Measurements from ENCODE around the gene DCAF6.

Gene DCAF6

GRCh38 chr1:168005529-168005928, 69.0 kb downstream of the DCAF6 start:
- Histone ChIP-seq H2AK5ac (ENCODE audit: low read length) (no peak overlapping the region), H3K4me2 (ENCODE audit: low read length) (no peak overlapping the region), H2AFZ (ENCODE audit: insufficient read depth, low read length, poor library complexity) (no peak overlapping the region), H3K23ac (ENCODE audit: low read length) (no peak overlapping the region), H4K91ac (ENCODE audit: low read depth, low read length) (no peak overlapping the region), H4K8ac (ENCODE audit: low read depth, low read length) (no peak overlapping the region), H4K12ac (ENCODE audit: low read depth, low read length) (no peak overlapping the region), H3K36me3 (ENCODE audit: control insufficient read depth in 1 of 2, insufficient read depth in 2 of 2, low read length in 2 of 2) (peaks cover 5 to 6% of the 10 kb centered on the region in 2 experiments), H3K27ac (ENCODE audit: low read depth, low read length) (no peak overlapping the region), H3K4me3 (ENCODE audit: low read depth, low read length) (no peak overlapping the region), H3K14ac (ENCODE audit: low read length) (no peak overlapping the region), H2BK5ac (ENCODE audit: low read depth, low read length, poor library complexity) (no peak overlapping the region), H3K4me1 (ENCODE audit: control insufficient read depth in 1 of 2, insufficient read depth in 2 of 2, low read length in 2 of 2) (no peaks in the 10 kb centered on the region), H3K79me1 (ENCODE audit: low read length) (no peaks in the 10 kb centered on the region), H3K4ac (ENCODE audit: low read depth, low read length) (no peak overlapping the region), H3K79me2 (ENCODE audit: control insufficient read depth, insufficient read depth, low read length, poor library complexity) (no peaks in the 10 kb centered on the region), H3K9ac (ENCODE audit: low read length) (no peak overlapping the region), H3K18ac (ENCODE audit: low read length) (no peak overlapping the region), H3K27me3 (ENCODE audit: insufficient read depth, low read length) (no peaks in the 10 kb centered on the region), H3K9me3 (ENCODE audit: insufficient read depth, low read depth, low read length) (no peaks in the 10 kb centered on the region), H2BK12ac (ENCODE audit: low read length) (no peak overlapping the region), H2BK120ac (ENCODE audit: insufficient read depth, low read length, poor library complexity) (no peak overlapping the region)
- DNase-seq: no peak

DNA sequence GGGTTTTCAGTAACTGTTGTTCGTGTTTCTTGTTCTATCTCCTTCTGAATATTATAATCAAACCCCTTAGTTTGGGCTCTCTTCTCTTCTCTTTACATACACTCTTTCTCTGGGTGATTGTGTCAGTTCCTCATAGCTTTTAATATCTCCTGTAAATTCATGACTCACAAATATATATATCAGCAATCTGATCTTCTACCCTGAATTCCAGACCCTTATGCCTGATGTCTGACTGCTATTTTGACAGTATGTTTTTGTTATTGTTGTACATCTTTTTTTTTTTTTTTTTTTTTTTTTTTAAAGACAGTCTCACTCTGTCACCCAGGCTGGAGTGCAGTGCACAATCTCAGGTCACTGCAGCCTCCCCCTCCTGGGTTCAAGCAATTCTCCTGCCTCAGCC, 71.2 kb downstream of the DCAF6 start:
- no peak overlapping the region for H3K14ac ChIP-seq (ENCODE audit: low read length)
- no peak overlapping the region for H3K4me2 ChIP-seq (ENCODE audit: low read length)
- H3K79me2 ChIP-seq (ENCODE audit: control insufficient read depth, insufficient read depth, low read length, poor library complexity): no peaks in the 10 kb centered on the region
- H3K27ac ChIP-seq (ENCODE audit: low read depth, low read length): no peak overlapping the region
- H4K12ac ChIP-seq (ENCODE audit: low read depth, low read length): no peak overlapping the region
- no peaks in the 10 kb centered on the region for H3K4me1 ChIP-seq (ENCODE audit: control insufficient read depth in 1 of 2, insufficient read depth in 2 of 2, low read length in 2 of 2)
- no peak overlapping the region for H2BK5ac ChIP-seq (ENCODE audit: low read depth, low read length, poor library complexity)
- H3K4me3 ChIP-seq (ENCODE audit: low read depth, low read length): no peak overlapping the region
- H3K9me3 ChIP-seq (ENCODE audit: insufficient read depth, low read depth, low read length): no peaks in the 10 kb centered on the region
- H3K36me3 ChIP-seq (ENCODE audit: control insufficient read depth in 1 of 2, insufficient read depth in 2 of 2, low read length in 2 of 2): peaks cover 2 to 5% of the 10 kb centered on the region in 2 experiments
- no peaks in the 10 kb centered on the region for H3K27me3 ChIP-seq (ENCODE audit: insufficient read depth, low read length)
- H4K91ac ChIP-seq (ENCODE audit: low read depth, low read length): no peak overlapping the region
- H2BK120ac ChIP-seq (ENCODE audit: insufficient read depth, low read length, poor library complexity): no peak overlapping the region
- DNase-seq: peak in 1 of 2 donors; percentile 45
- H3K4ac ChIP-seq (ENCODE audit: low read depth, low read length): no peak overlapping the region
- H2AFZ ChIP-seq (ENCODE audit: insufficient read depth, low read length, poor library complexity): no peak overlapping the region
- no peak overlapping the region for H3K18ac ChIP-seq (ENCODE audit: low read length)
- no peak overlapping the region for H2AK5ac ChIP-seq (ENCODE audit: low read length)
- no peak overlapping the region for H2BK12ac ChIP-seq (ENCODE audit: low read length)
- no CpG with 5 or more reads among the region's 1 CpG for WGBS (ENCODE audit: extremely low coverage, insufficient coverage, insufficient read length)
- H3K79me1 ChIP-seq (ENCODE audit: low read length): no peaks in the 10 kb centered on the region
- no peak overlapping the region for H4K8ac ChIP-seq (ENCODE audit: low read depth, low read length)
- no peak overlapping the region for H3K9ac ChIP-seq (ENCODE audit: low read length)
- H3K23ac ChIP-seq (ENCODE audit: low read length): no peak overlapping the region

DNA sequence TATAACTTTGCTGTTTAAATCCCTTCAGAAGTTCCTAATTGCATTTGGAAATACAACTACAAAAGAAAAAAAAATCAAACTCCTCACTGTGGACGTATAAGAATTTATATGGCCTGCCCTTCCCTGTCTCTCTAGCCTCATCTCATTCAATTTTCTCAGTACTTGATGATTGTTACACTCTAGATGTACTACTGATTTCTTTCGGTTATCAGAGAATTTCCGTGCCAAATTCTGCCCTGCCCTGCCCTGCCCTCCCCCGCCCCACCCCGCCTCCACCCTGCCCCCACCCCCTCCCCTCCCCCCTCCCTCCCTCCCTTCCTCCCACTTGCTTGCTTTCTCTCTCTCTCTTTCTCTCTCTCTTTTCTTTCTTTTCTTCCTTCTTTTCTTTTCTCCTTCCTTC, 72.1 kb downstream of the DCAF6 start:
- no peak overlapping the region for H2BK12ac ChIP-seq (ENCODE audit: low read length)
- H3K9me3 ChIP-seq (ENCODE audit: insufficient read depth, low read depth, low read length): no peaks in the 10 kb centered on the region
- no peak overlapping the region for H3K9ac ChIP-seq (ENCODE audit: low read length)
- no peak overlapping the region for H2BK120ac ChIP-seq (ENCODE audit: insufficient read depth, low read length, poor library complexity)
- H3K79me2 ChIP-seq (ENCODE audit: control insufficient read depth, insufficient read depth, low read length, poor library complexity): no peaks in the 10 kb centered on the region
- H3K4me2 ChIP-seq (ENCODE audit: low read length): no peak overlapping the region
- H3K23ac ChIP-seq (ENCODE audit: low read length): no peak overlapping the region
- no peak for DNase-seq
- H3K4me3 ChIP-seq (ENCODE audit: low read depth, low read length): no peak overlapping the region
- H3K27ac ChIP-seq (ENCODE audit: low read depth, low read length): no peak overlapping the region
- H2AK5ac ChIP-seq (ENCODE audit: low read length): no peak overlapping the region
- no peaks in the 10 kb centered on the region for H3K79me1 ChIP-seq (ENCODE audit: low read length)
- peaks cover 2 to 5% of the 10 kb centered on the region in 2 experiments for H3K36me3 ChIP-seq (ENCODE audit: control insufficient read depth in 1 of 2, insufficient read depth in 2 of 2, low read length in 2 of 2)
- H3K4me1 ChIP-seq (ENCODE audit: control insufficient read depth in 1 of 2, insufficient read depth in 2 of 2, low read length in 2 of 2): no peaks in the 10 kb centered on the region
- no peak overlapping the region for H3K14ac ChIP-seq (ENCODE audit: low read length)
- H4K8ac ChIP-seq (ENCODE audit: low read depth, low read length): no peak overlapping the region
- no peak overlapping the region for H4K91ac ChIP-seq (ENCODE audit: low read depth, low read length)
- H2BK5ac ChIP-seq (ENCODE audit: low read depth, low read length, poor library complexity): no peak overlapping the region
- no peak overlapping the region for H2AFZ ChIP-seq (ENCODE audit: insufficient read depth, low read length, poor library complexity)
- H4K12ac ChIP-seq (ENCODE audit: low read depth, low read length): no peak overlapping the region
- no CpG with 5 or more reads among the region's 5 CpGs for WGBS (ENCODE audit: extremely low coverage, insufficient coverage, insufficient read length)
- no peak overlapping the region for H3K18ac ChIP-seq (ENCODE audit: low read length)
- no peak overlapping the region for H3K4ac ChIP-seq (ENCODE audit: low read depth, low read length)
- H3K27me3 ChIP-seq (ENCODE audit: insufficient read depth, low read length): no peaks in the 10 kb centered on the region

DNA sequence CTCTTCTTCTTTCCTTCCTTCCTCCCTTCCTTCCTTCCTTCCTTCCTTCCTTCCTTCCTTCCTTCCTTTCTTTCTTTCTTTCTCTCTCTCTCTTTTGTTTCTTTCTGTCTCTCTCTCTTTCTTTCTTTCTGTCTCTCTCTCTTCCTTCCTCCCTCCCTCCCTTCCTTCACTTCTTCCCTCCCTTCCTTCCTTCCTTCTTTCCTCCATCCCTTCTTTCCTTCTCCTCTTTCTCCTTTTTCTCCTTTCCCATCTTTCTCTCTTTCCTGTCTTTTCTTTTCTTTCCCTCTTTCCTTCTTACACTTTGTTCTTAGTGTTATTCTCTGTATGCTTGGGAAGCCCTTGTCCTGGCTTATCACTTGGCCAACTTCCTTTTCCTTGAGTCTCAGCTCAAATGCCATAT, 72.8 kb downstream of the DCAF6 start:
- Histone ChIP-seq H2AK5ac (ENCODE audit: low read length) (no peak overlapping the region), H3K79me2 (ENCODE audit: control insufficient read depth, insufficient read depth, low read length, poor library complexity) (no peaks in the 10 kb centered on the region), H3K18ac (ENCODE audit: low read length) (no peak overlapping the region), H3K14ac (ENCODE audit: low read length) (no peak overlapping the region), H3K27me3 (ENCODE audit: insufficient read depth, low read length) (no peaks in the 10 kb centered on the region), H2BK12ac (ENCODE audit: low read length) (no peak overlapping the region), H3K9me3 (ENCODE audit: insufficient read depth, low read depth, low read length) (no peaks in the 10 kb centered on the region), H3K36me3 (ENCODE audit: control insufficient read depth in 1 of 2, insufficient read depth in 2 of 2, low read length in 2 of 2) (peaks cover 5 to 8% of the 10 kb centered on the region in 2 experiments), H2BK120ac (ENCODE audit: insufficient read depth, low read length, poor library complexity) (no peak overlapping the region), H3K27ac (ENCODE audit: low read depth, low read length) (no peak overlapping the region), H3K4me2 (ENCODE audit: low read length) (no peak overlapping the region), H3K79me1 (ENCODE audit: low read length) (no peaks in the 10 kb centered on the region), H3K23ac (ENCODE audit: low read length) (no peak overlapping the region), H2BK5ac (ENCODE audit: low read depth, low read length, poor library complexity) (no peak overlapping the region), H4K91ac (ENCODE audit: low read depth, low read length) (no peak overlapping the region), H3K4ac (ENCODE audit: low read depth, low read length) (no peak overlapping the region), H4K12ac (ENCODE audit: low read depth, low read length) (no peak overlapping the region), H3K4me3 (ENCODE audit: low read depth, low read length) (no peak overlapping the region), H3K4me1 (ENCODE audit: control insufficient read depth in 1 of 2, insufficient read depth in 2 of 2, low read length in 2 of 2) (no peaks in the 10 kb centered on the region), H3K9ac (ENCODE audit: low read length) (no peak overlapping the region), H2AFZ (ENCODE audit: insufficient read depth, low read length, poor library complexity) (no peak overlapping the region), H4K8ac (ENCODE audit: low read depth, low read length) (no peak overlapping the region)
- DNase-seq: no peak

DNA sequence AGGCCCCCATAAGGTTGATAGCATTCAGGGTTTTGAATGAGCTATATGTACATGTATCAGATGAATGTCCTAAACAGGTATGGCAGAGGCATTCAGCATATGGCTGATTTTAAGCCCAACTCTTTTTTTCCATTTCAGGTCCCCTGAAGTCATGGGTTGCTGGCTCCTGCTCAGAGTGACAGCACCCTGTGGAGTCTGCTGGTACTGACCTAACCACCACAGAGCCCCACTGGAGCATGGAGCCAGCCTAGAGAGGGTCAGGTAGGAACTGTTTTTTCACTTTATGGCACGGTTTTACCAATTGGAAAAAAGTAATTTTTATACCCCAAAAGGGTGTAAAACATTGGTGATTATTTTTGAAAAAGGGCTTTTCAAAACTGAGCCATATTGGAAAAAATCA, 82.9 kb downstream of the DCAF6 start:
- Histone ChIP-seq H3K9me3 (ENCODE audit: insufficient read depth, low read depth, low read length) (no peaks in the 10 kb centered on the region), H3K27ac (ENCODE audit: low read depth, low read length) (no peak overlapping the region), H3K14ac (ENCODE audit: low read length) (no peak overlapping the region), H2AK5ac (ENCODE audit: low read length) (no peak overlapping the region), H4K12ac (ENCODE audit: low read depth, low read length) (no peak overlapping the region), H2BK12ac (ENCODE audit: low read length) (no peak overlapping the region), H3K23ac (ENCODE audit: low read length) (no peak overlapping the region), H4K8ac (ENCODE audit: low read depth, low read length) (no peak overlapping the region), H4K91ac (ENCODE audit: low read depth, low read length) (no peak overlapping the region), H3K79me2 (ENCODE audit: control insufficient read depth, insufficient read depth, low read length, poor library complexity) (no peaks in the 10 kb centered on the region), H2BK5ac (ENCODE audit: low read depth, low read length, poor library complexity) (no peak overlapping the region), H3K4ac (ENCODE audit: low read depth, low read length) (no peak overlapping the region), H3K4me1 (ENCODE audit: control insufficient read depth in 1 of 2, insufficient read depth in 2 of 2, low read length in 2 of 2) (no peaks in the 10 kb centered on the region), H3K4me2 (ENCODE audit: low read length) (no peak overlapping the region), H3K9ac (ENCODE audit: low read length) (no peak overlapping the region), H3K27me3 (ENCODE audit: insufficient read depth, low read length) (no peaks in the 10 kb centered on the region), H3K79me1 (ENCODE audit: low read length) (no peaks in the 10 kb centered on the region), H3K4me3 (ENCODE audit: low read depth, low read length) (no peak overlapping the region), H3K18ac (ENCODE audit: low read length) (no peak overlapping the region), H3K36me3 (ENCODE audit: control insufficient read depth in 1 of 2, insufficient read depth in 2 of 2, low read length in 2 of 2) (peaks cover 9 to 20% of the 10 kb centered on the region in 2 experiments), H2AFZ (ENCODE audit: insufficient read depth, low read length, poor library complexity) (no peak overlapping the region), H2BK120ac (ENCODE audit: insufficient read depth, low read length, poor library complexity) (no peak overlapping the region)
- no peak for DNase-seq
- no CpG with 5 or more reads among the region's 1 CpG for WGBS (ENCODE audit: extremely low coverage, insufficient coverage, insufficient read length)

Data from trophoblast cell (in vitro differentiated cells and primary cell).